Peyer's patch (tissue), 4 donors: ENCODE results near the gene B3GALNT1. TPM values are rescaled to one million over a fixed set of nuclear protein-coding genes. Genes with fewer than 3 reads are reported as not detected.
A peak's percentile ranks its signal among the peaks of the same experiment; 100 is the strongest.

ENCODE experiments used
- DNase-seq, 3 donors: peaks; one replicate each; pipeline ENCODE4 v3.0.0-alpha.2; 2017 to 2019
- H3K27ac ChIP-seq, 4 donors: fragments of 200-600 bp; sonication (generic); one replicate each; pipeline ENCODE4 v1.5.1; 2016 to 2019
- H3K27me3 ChIP-seq, 2 donors: fragments of 200-600 bp; sonication (generic); one replicate each; pipeline ENCODE4 v1.5.1; 2019
- H3K36me3 ChIP-seq, 3 donors: fragments of 200-600 bp; sonication (generic); one replicate each; pipeline ENCODE4 v1.5.1; 2016 to 2019
- H3K4me1 ChIP-seq, 4 donors: fragments of 200-600 bp; sonication (generic); one replicate each; pipeline ENCODE4 v1.5.1; 2016 to 2019
- H3K4me3 ChIP-seq, 4 donors: fragments of 200-600 bp; sonication (generic); 1 replicate in 3 of 4; 2 replicates in 1 of 4; pipeline ENCODE4 v1.5.1; 2016 to 2019; ENCODE audit warnings: mild to moderate bottlenecking in 1 of 4
- H3K9me3 ChIP-seq, 4 donors: fragments of 200-600 bp; sonication (generic); one replicate each; pipeline ENCODE4 v1.5.1; 2016 to 2019; ENCODE audit warnings: mild to moderate bottlenecking in 1 of 4
- CTCF ChIP-seq, 6 experiments: fragments of 450-650 bp in 4 of 6; fragments of 200-600 bp in 2 of 6; sonication (generic) in 1 of 6; IDR thresholded peaks; one replicate each; pipeline ENCODE4 v1.5.1; 2017 to 2019; ENCODE audit warnings: antibody characterized with exemption in 6 of 6, mild to moderate bottlenecking in 3 of 6, moderate library complexity in 1 of 6
- POLR2A ChIP-seq, 2 donors: fragments of 450-650 bp; IDR thresholded peaks; one replicate each; pipeline ENCODE4 v1.5.1; 2017; ENCODE audit warnings: antibody characterized with exemption in 2 of 2, mild to moderate bottlenecking in 2 of 2, moderate library complexity in 2 of 2
- total RNA-seq, 4 donors: library from RNA; depleted of rRNA; stranded (reverse); fragments of >200 nt; gene quantifications; one replicate each; pipeline ENCODE4 v1.1.0, GENCODE V29; 2016

The B3GALNT1 gene
- total RNA-seq, 4 donors from 2014 or later, result 0.18 to 1.4 (median 0.61) TPM

GRCh38 chr3:161108840-161109239 lies 3.7 kb upstream of the B3GALNT1 start:
- H3K36me3 ChIP-seq, result no peaks in the 10 kb centered on the region
- no peak overlapping the region for H3K27ac ChIP-seq
- H3K27me3 ChIP-seq, result no peaks in the 10 kb centered on the region
- H3K4me3 ChIP-seq, result no peak overlapping the region
- DNase-seq, result no peak
- TF ChIP-seq POLR2A (IDR thresholded peaks at IDR 0.05) (no peak), CTCF (IDR thresholded peaks at IDR 0.05) (no peak)
- peaks cover 0 to 8% (median 0%) of the 10 kb centered on the region in 4 donors for H3K4me1 ChIP-seq
- no peaks in the 10 kb centered on the region for H3K9me3 ChIP-seq

- no peaks in the 10 kb centered on the region for H3K27me3 ChIP-seq
- peaks cover 0 to 8% (median 0%) of the 10 kb centered on the region in 4 donors for H3K4me1 ChIP-seq
- no peaks in the 10 kb centered on the region for H3K36me3 ChIP-seq
- DNase-seq, result no peak
- no peak overlapping the region for H3K4me3 ChIP-seq
- no peak for TF ChIP-seq CTCF (IDR thresholded peaks at IDR 0.05)
- no peak for TF ChIP-seq POLR2A (IDR thresholded peaks at IDR 0.05)
- no peaks in the 10 kb centered on the region for H3K9me3 ChIP-seq
- no peak overlapping the region for H3K27ac ChIP-seq
Observed at GRCh38 chr3:161107311-161107710, 2.2 kb upstream of the B3GALNT1 start.

- Histone ChIP-seq H3K27ac (no peak overlapping the region), H3K9me3 (no peaks in the 10 kb centered on the region), H3K4me1 (peaks cover 0 to 8% (median 2%) of the 10 kb centered on the region in 4 donors), H3K36me3 (no peaks in the 10 kb centered on the region), H3K4me3 (peak overlapping the region in 1 of 4 donors; percentile 66), H3K27me3 (no peaks in the 10 kb centered on the region)
- DNase-seq, result no peak
- TF ChIP-seq CTCF (IDR thresholded peaks at IDR 0.05), result no peak
- no peak for TF ChIP-seq POLR2A (IDR thresholded peaks at IDR 0.05)
Observed at GRCh38 chr3:161103776-161104385, 1.3 kb downstream of the B3GALNT1 start.

GRCh38 chr3:161101609-161102008 lies 3.5 kb downstream of the B3GALNT1 start:
- Histone ChIP-seq H3K4me3 (no peak overlapping the region), H3K36me3 (no peaks in the 10 kb centered on the region), H3K27me3 (no peaks in the 10 kb centered on the region), H3K9me3 (no peaks in the 10 kb centered on the region), H3K27ac (no peak overlapping the region), H3K4me1 (peaks cover 0 to 8% (median 2%) of the 10 kb centered on the region in 4 donors)
- no peak for TF ChIP-seq POLR2A (IDR thresholded peaks at IDR 0.05)
- no peak for DNase-seq

GRCh38 chr3:161100994-161101393 lies 4.2 kb downstream of the B3GALNT1 start:
- Histone ChIP-seq H3K4me1 (peaks cover 0 to 8% (median 2%) of the 10 kb centered on the region in 4 donors), H3K27me3 (no peaks in the 10 kb centered on the region), H3K27ac (no peak overlapping the region), H3K9me3 (no peaks in the 10 kb centered on the region), H3K4me3 (no peak overlapping the region), H3K36me3 (no peaks in the 10 kb centered on the region)
- TF ChIP-seq CTCF (IDR thresholded peaks at IDR 0.05) (no peak), POLR2A (IDR thresholded peaks at IDR 0.05) (no peak)
- DNase-seq, result peak in 2 of 3 donors; percentile 68 to 71

GRCh38 chr3:161096771-161097367 lies 8.3 kb downstream of the B3GALNT1 start:
- H3K36me3 ChIP-seq, result no peaks in the 10 kb centered on the region
- peak in 1 of 3 donors; percentile 52 for DNase-seq
- peak in 3 of 6 experiments; percentile 29 to 43 (median 32) for TF ChIP-seq CTCF (IDR thresholded peaks at IDR 0.05)
- TF ChIP-seq POLR2A (IDR thresholded peaks at IDR 0.05), result no peak
- H3K9me3 ChIP-seq, result no peaks in the 10 kb centered on the region
- H3K4me3 ChIP-seq, result no peak overlapping the region
- H3K27me3 ChIP-seq, result no peaks in the 10 kb centered on the region
- no peak overlapping the region for H3K27ac ChIP-seq
- H3K4me1 ChIP-seq, result peaks cover 0 to 4% (median 0%) of the 10 kb centered on the region in 4 donors
